A673 (cell line): Measurements from ENCODE around the gene GPR34. TPM values are rescaled to one million over a fixed set of nuclear protein-coding genes. Genes with fewer than 3 reads are reported as not detected.

ENCODE experiments used
- BruUV-seq: library from RNA; stranded (reverse); fragments of 400-500 nt; replicated peaks from 2 replicates; lab custom pipeline; 2021; lab: Mats Ljungman, UMichigan
- CTCF ChIA-PET: fragments of 300-600 bp; sonication (Branson Sonifier 250); formaldehyde crosslinking; loops from one replicate; lab custom pipeline; 2022; ENCODE audit warnings: antibody characterized with exemption; lab: Charles Lee
- POLR2A ChIA-PET: fragments of 300-600 bp; sonication (Branson Sonifier 250); formaldehyde crosslinking; loops from one replicate; lab custom pipeline; 2022; ENCODE audit warnings: antibody characterized with exemption; ENCODE audit not compliant: low non-redundant PET; lab: Charles Lee
- DNase-seq: peaks from one replicate; pipeline ENCODE4 v3.0.0-alpha.2; 2015; ENCODE audit warnings: low spot score
- H3K27ac ChIP-seq: fragments of 200-600 bp; sonication (generic); 2 replicates; pipeline ENCODE4 v1.5.1; 2016; ENCODE audit warnings: mixed run types, low read depth, mild to moderate bottlenecking, mixed read lengths, antibody characterized with exemption, low read length; ENCODE audit not compliant: poor library complexity, severe bottlenecking
- H3K27me3 ChIP-seq: fragments of 200-600 bp; sonication (generic); replicated peaks from 2 replicates; pipeline ENCODE4 v1.6.1; 2017; ENCODE audit warnings: mixed run types, low read depth, mild to moderate bottlenecking, mixed read lengths, antibody characterized with exemption, low read length; ENCODE audit not compliant: insufficient read depth, poor library complexity
- H3K36me3 ChIP-seq: fragments of 200-600 bp; sonication (generic); 2 replicates; pipeline ENCODE4 v1.6.1; 2016; ENCODE audit warnings: mixed run types, mild to moderate bottlenecking, mixed read lengths, antibody characterized with exemption, low read length; ENCODE audit not compliant: insufficient read depth, poor library complexity, severe bottlenecking
- H3K4me1 ChIP-seq: fragments of 200-600 bp; sonication (generic); 2 replicates; pipeline ENCODE4 v1.6.1; 2017; ENCODE audit warnings: mixed run types, mild to moderate bottlenecking, mixed read lengths, antibody characterized with exemption, low read length; ENCODE audit not compliant: insufficient read depth, poor library complexity, severe bottlenecking
- H3K4me3 ChIP-seq: fragments of 200-600 bp; sonication (generic); 2 replicates; pipeline ENCODE4 v1.5.1; 2016; ENCODE audit warnings: low read depth, mixed run types, mild to moderate bottlenecking, mixed read lengths, low read length; ENCODE audit not compliant: poor library complexity, severe bottlenecking
- H3K9me3 ChIP-seq: fragments of 200-600 bp; sonication (generic); 2 replicates; pipeline ENCODE4 v1.6.1; 2016; ENCODE audit warnings: mixed run types, low read depth, mild to moderate bottlenecking, mixed read lengths, antibody characterized with exemption, low read length; ENCODE audit not compliant: poor library complexity, severe bottlenecking
- CTCF ChIP-seq: fragments of 300-800, 200-600 bp; sonication (generic); conservative IDR thresholded peaks from 2 replicates; pipeline ENCODE4 v1.5.1; 2017; ENCODE audit warnings: low read depth, mild to moderate bottlenecking, antibody characterized with exemption, low read length, moderate library complexity, mixed read lengths
- EZH2 ChIP-seq: fragments of 200-600 bp; sonication (generic); IDR thresholded peaks from 2 replicates; pipeline ENCODE4 v1.6.1; 2017; ENCODE audit warnings: borderline replicate concordance, low read depth, mild to moderate bottlenecking, mixed read lengths, antibody characterized with exemption, low read length; ENCODE audit not compliant: poor library complexity, severe bottlenecking
- intact Hi-C: fragments of 100-400 bp; cut with micrococcal nuclease; formaldehyde crosslinking; loops from one replicate; pipeline ENCODE4 v1.10.0; 2022; ENCODE audit not compliant: unreplicated experiment
- total RNA-seq: library from RNA; stranded (reverse); gene quantifications from 2 replicates; pipeline ENCODE4 v1.2.3, GENCODE V29; 2021

GPR34 gene
- total RNA-seq, 1 experiment from 2014 or later = not detected

- CTCF ChIA-PET = no interaction called here
- no peak for DNase-seq
- no peak overlapping the region for H3K4me3 ChIP-seq
- BruUV-seq = no TSS peak
- H3K27me3 ChIP-seq = no peaks in the 10 kb centered on the region
- POLR2A ChIA-PET = no interaction called here
- H3K27ac ChIP-seq = no peak overlapping the region
- H3K36me3 ChIP-seq = no peaks in the 10 kb centered on the region
- TF ChIP-seq EZH2 (no peak), CTCF (no peak)
- intact Hi-C loops = no loop called here
- H3K4me1 ChIP-seq = no peaks in the 10 kb centered on the region
- no peaks in the 10 kb centered on the region for H3K9me3 ChIP-seq
These were observed 3.8 kb upstream of the GPR34 start for GRCh38 chrX:41684940-41685339.

DNA sequence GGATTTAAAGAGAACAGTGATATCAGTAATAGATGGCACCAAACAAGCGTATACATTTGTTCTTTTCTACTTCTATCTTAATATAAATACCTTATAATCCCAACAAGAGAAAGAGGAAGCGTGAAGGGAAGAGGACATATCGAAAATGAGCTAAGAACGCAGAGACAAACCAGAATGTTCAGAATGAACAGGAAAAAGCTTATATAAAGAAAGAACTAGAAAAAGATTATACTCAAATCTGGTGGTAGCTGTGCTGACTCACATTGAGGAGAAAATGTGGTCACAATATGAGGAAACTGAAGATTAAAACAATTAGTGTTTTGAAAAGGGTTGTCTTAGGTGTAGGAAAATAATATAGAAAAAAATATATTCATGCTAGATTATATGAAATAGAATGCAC is 2.0 kb upstream of the GPR34 start:
- BruUV-seq = no TSS peak
- ChIA-PET POLR2A (no interaction called here), CTCF (no interaction called here)
- H3K27me3 ChIP-seq = no peaks in the 10 kb centered on the region
- no peak for DNase-seq
- intact Hi-C loops = no loop called here
- no peak for TF ChIP-seq CTCF
- no peak for TF ChIP-seq EZH2
- no peak overlapping the region for H3K27ac ChIP-seq
- H3K36me3 ChIP-seq = no peaks in the 10 kb centered on the region
- H3K4me3 ChIP-seq = no peak overlapping the region
- peaks cover 1% of the 10 kb centered on the region for H3K4me1 ChIP-seq
- no peaks in the 10 kb centered on the region for H3K9me3 ChIP-seq

- H3K4me3 ChIP-seq = no peak overlapping the region
- H3K27me3 ChIP-seq = no peaks in the 10 kb centered on the region
- ChIA-PET POLR2A (interaction anchor here (0.6 kb wide), 1 partner anchor 16 kb away, joined by 7 read pairs; no protein-coding TSS in a partner anchor), CTCF (no interaction called here)
- no peaks in the 10 kb centered on the region for H3K9me3 ChIP-seq
- H3K36me3 ChIP-seq = no peaks in the 10 kb centered on the region
- H3K4me1 ChIP-seq = peaks cover 5% of the 10 kb centered on the region
- BruUV-seq = no TSS peak
- no peak for DNase-seq
- no peak overlapping the region for H3K27ac ChIP-seq
- intact Hi-C loops = no loop called here
- no peak for TF ChIP-seq EZH2
- TF ChIP-seq CTCF = no peak
These were observed 617 bp upstream of the GPR34 start for GRCh38 chrX:41688156-41688555.
